KOPT-K1 (cell line): ENCODE results near the gene SPATC1L.

Experiments
- H3K27ac ChIP-seq: fragments of 200-600 bp; sonication (generic); 2 replicates; pipeline ENCODE4 v1.5.1; 2016; ENCODE audit warnings: antibody characterized with exemption, mild to moderate bottlenecking, low read depth, low read length; ENCODE audit not compliant: poor library complexity, severe bottlenecking
- H3K36me3 ChIP-seq: fragments of 200-600 bp; sonication (generic); 2 replicates; pipeline ENCODE4 v1.5.1; 2017; ENCODE audit warnings: antibody characterized with exemption, mild to moderate bottlenecking, low read length, moderate library complexity; ENCODE audit not compliant: insufficient read depth
- H3K9me3 ChIP-seq: fragments of 200-600 bp; sonication (generic); 2 replicates; pipeline ENCODE4 v1.5.1; 2017; ENCODE audit warnings: antibody characterized with exemption, low read length, mild to moderate bottlenecking; ENCODE audit not compliant: insufficient read depth, poor library complexity, severe bottlenecking

SPATC1L gene

GRCh38 chr21:46219591-46220239 is 35.5 kb upstream of the SPATC1L start:
- peaks cover 65% of the 10 kb centered on the region for H3K36me3 ChIP-seq
- no peak overlapping the region for H3K27ac ChIP-seq
- H3K9me3 ChIP-seq = no peaks in the 10 kb centered on the region

- Histone ChIP-seq H3K36me3 (peaks cover 71% of the 10 kb centered on the region), H3K9me3 (no peaks in the 10 kb centered on the region), H3K27ac (no peak overlapping the region)
Observed at GRCh38 chr21:46218906-46219590, 34.8 kb upstream of the SPATC1L start.

- Histone ChIP-seq H3K36me3 (peaks cover 79% of the 10 kb centered on the region), H3K27ac (no peak overlapping the region)
Observed at GRCh38 chr21:46217511-46218196, 33.4 kb upstream of the SPATC1L start.

GRCh38 chr21:46216132-46216747 is 32.0 kb upstream of the SPATC1L start:
- Histone ChIP-seq H3K36me3 (peaks cover 79% of the 10 kb centered on the region), H3K9me3 (no peaks in the 10 kb centered on the region), H3K27ac (no peak overlapping the region)

More at GRCh38 chr21:46217511-46218196, 33.4 kb upstream of the SPATC1L start:
- H3K9me3 ChIP-seq = no peaks in the 10 kb centered on the region

- peaks cover 77% of the 10 kb centered on the region for H3K36me3 ChIP-seq
- no peak overlapping the region for H3K27ac ChIP-seq
- H3K9me3 ChIP-seq = no peaks in the 10 kb centered on the region
Observed at GRCh38 chr21:46215436-46216131, 31.3 kb upstream of the SPATC1L start.

GRCh38 chr21:46214478-46215340 is 30.4 kb upstream of the SPATC1L start:
- H3K27ac ChIP-seq = no peak overlapping the region
- H3K9me3 ChIP-seq = no peaks in the 10 kb centered on the region
- peaks cover 74% of the 10 kb centered on the region for H3K36me3 ChIP-seq

- Histone ChIP-seq H3K9me3 (no peaks in the 10 kb centered on the region), H3K36me3 (peaks cover 74% of the 10 kb centered on the region), H3K27ac (no peak overlapping the region)
Observed at GRCh38 chr21:46213620-46214286, 29.5 kb upstream of the SPATC1L start.

GRCh38 chr21:46212721-46213484 is 28.6 kb upstream of the SPATC1L start:
- H3K36me3 ChIP-seq = peaks cover 80% of the 10 kb centered on the region

GRCh38 chr21:46211786-46212720 is 27.8 kb upstream of the SPATC1L start:
- no peaks in the 10 kb centered on the region for H3K9me3 ChIP-seq
- H3K27ac ChIP-seq = no peak overlapping the region
- peaks cover 88% of the 10 kb centered on the region for H3K36me3 ChIP-seq

More at GRCh38 chr21:46212721-46213484, 28.6 kb upstream of the SPATC1L start:
- Histone ChIP-seq H3K27ac (no peak overlapping the region), H3K9me3 (no peaks in the 10 kb centered on the region)

- Histone ChIP-seq H3K9me3 (no peaks in the 10 kb centered on the region), H3K36me3 (peaks cover 88% of the 10 kb centered on the region)
Observed at GRCh38 chr21:46211376-46211775, 27.1 kb upstream of the SPATC1L start.

GRCh38 chr21:46210378-46211136 is 26.3 kb upstream of the SPATC1L start:
- peaks cover 88% of the 10 kb centered on the region for H3K36me3 ChIP-seq
- H3K27ac ChIP-seq = no peak overlapping the region
- H3K9me3 ChIP-seq = no peaks in the 10 kb centered on the region

More at GRCh38 chr21:46211376-46211775, 27.1 kb upstream of the SPATC1L start:
- H3K27ac ChIP-seq = no peak overlapping the region
